Body of pancreas (tissue), 4 donors: ENCODE measurements around the gene GRAP2. TPM values are rescaled to one million over a fixed set of nuclear protein-coding genes. Genes with fewer than 3 reads are reported as not detected.
"Not testable (repeated sequence)": the region's sequence is repeated elsewhere in the genome, so short reads cannot be mapped to it uniquely, and the experiment has no call there.

Experiments used
- ATAC-seq: fragments of 150-250 bp; one replicate; pipeline ENCODE4 v1.9.1; 2016
- DNase-seq, 4 donors: peaks; one replicate each; pipeline ENCODE4 v3.0.0-alpha.2; 2019
- H3K27ac ChIP-seq, 4 donors: fragments of 200-600 bp; sonication (generic); 1 replicate in 3 of 4; 2 replicates in 1 of 4; pipeline versions ENCODE4 v1.5.1 to v1.6.1; 2016 to 2019; ENCODE audit warnings: mild to moderate bottlenecking in 1 of 4, mixed read lengths in 1 of 4, moderate library complexity in 1 of 4
- H3K27me3 ChIP-seq, 2 donors: fragments of 200-600 bp; sonication (generic); one replicate each; pipeline ENCODE4 v1.6.0; 2016; ENCODE audit warnings: mild to moderate bottlenecking in 1 of 2
- H3K36me3 ChIP-seq, 2 donors: fragments of 200-600 bp; sonication (generic); replicated peaks in 1 of 2; 2 replicates each; pipeline ENCODE4 v1.5.1; 2016; ENCODE audit warnings: low read depth in 2 of 2; ENCODE audit not compliant: insufficient read depth in 1 of 2
- H3K4me1 ChIP-seq: fragments of 200-600 bp; sonication (generic); one replicate; pipeline ENCODE4 v1.6.0; 2016
- H3K4me3 ChIP-seq, 2 donors: fragments of 200-600 bp; sonication (generic); 1 replicate in 1 of 2; 2 replicates in 1 of 2; pipeline ENCODE4 v1.5.1; 2016 to 2019
- H3K9me3 ChIP-seq, 3 donors: fragments of 200-600 bp; sonication (generic); 1 replicate in 2 of 3; 2 replicates in 1 of 3; pipeline ENCODE4 v1.5.1; 2016
- POLR2A ChIP-seq, 3 donors: fragments of 450-650 bp; IDR thresholded peaks; one replicate each; pipeline ENCODE4 v1.6.1; 2016; ENCODE audit warnings: antibody characterized with exemption in 3 of 3, mild to moderate bottlenecking in 2 of 3
- WGBS, 2 donors: methylation state at CpG; one replicate each; pipeline ENCODE4 v1.1.5; 2017; 5-methylcytosine and 5-hydroxymethylcytosine counted together
- intact Hi-C: fragments of 100-400 bp; cut with DNase I; formaldehyde crosslinking; loops from one replicate; pipeline ENCODE4 v1.15.1; 2023
- total RNA-seq, 2 donors: library from RNA; depleted of rRNA; stranded (reverse); fragments of >200 nt; gene quantifications; one replicate each; pipeline ENCODE4 v1.1.0, GENCODE V29; 2016
- TF ChIP-seq, protein P1 (sequence below), 7 experiments: fragments of 450-650 bp in 4 of 7; fragments of 200-600 bp in 3 of 7; sonication (generic) in 3 of 7; IDR thresholded peaks; one replicate each; pipeline ENCODE4 v1.5.1; 2016 to 2019; ENCODE audit warnings: antibody characterized with exemption in 7 of 7

The GRAP2 gene
- total RNA-seq, 2 donors from 2014 or later, result 0.78 to 0.99 TPM

DNA sequence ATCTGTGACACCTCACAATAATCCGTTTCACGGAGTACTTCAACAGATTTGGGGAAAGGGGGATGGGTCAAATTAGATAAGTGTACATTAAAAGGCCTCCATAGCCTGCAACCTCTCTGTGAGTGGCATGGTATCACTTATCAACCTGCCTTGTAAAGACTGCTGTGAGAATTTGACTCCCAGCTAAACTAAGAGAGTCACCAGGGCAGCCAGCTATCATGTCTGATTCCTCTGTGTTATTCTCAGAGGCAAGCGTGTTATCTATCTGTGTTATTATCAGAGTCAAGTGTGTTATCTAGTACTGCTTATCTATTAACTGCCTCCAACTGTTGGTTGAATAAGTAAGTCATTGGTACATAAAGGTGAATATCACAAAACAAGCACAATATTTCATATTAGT is 89.8 kb downstream of the GRAP2 start:
- Histone ChIP-seq H3K36me3 (no peaks in the 10 kb centered on the region), H3K4me1 (peaks cover 39% of the 10 kb centered on the region)
- WGBS, 2 donors, result 28 to 44% methylated on average over 3 of the region's 3 CpGs

DNA sequence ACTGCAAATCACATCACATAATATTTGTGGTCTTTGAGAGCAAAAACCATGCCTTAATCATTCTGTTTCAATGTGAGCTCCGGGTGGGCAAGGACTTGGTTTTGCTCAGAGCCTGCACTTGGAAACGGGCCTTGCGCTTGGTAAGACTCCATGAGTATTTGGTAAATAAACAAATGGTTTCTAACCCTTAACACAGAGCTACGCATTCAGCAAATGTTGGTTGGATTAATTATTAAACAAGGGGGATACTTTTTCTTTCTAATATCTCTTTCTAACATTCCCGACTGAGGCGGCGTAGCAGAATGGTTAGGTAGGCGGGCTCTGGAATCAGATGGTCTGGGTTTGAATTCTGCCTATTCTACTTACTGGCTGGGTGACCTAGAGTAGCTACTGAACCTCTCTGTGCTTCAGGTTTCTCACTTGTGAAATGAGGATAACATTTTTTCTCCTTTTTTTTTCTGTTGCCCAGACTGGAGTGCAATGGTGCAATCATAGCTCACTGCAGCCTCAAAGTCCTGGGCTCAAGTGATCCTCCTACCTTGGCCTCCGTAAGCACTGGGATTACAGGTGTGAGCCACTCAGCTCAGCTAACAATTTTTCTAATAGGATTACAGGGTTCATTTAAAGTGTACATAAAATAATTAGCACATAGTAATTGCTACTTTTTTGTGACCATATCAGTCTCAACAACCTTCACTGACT is 90.4 kb downstream of the GRAP2 start:
- H3K9me3 ChIP-seq, result no peaks in the 10 kb centered on the region
- DNase-seq, result peak in 3 of 4 donors; percentile 35 to 66 (median 44)
- peaks cover 45% of the 10 kb centered on the region for H3K4me1 ChIP-seq
- peak; percentile 27 for ATAC-seq
- H3K36me3 ChIP-seq, result no peaks in the 10 kb centered on the region
- no peak overlapping the region for H3K4me3 ChIP-seq
- WGBS, 2 donors, result 26 to 28% methylated on average over 9 of the region's 9 CpGs
- TF ChIP-seq POLR2A (IDR thresholded peaks at IDR 0.05), result no peak
- TF ChIP-seq, protein P1, sequence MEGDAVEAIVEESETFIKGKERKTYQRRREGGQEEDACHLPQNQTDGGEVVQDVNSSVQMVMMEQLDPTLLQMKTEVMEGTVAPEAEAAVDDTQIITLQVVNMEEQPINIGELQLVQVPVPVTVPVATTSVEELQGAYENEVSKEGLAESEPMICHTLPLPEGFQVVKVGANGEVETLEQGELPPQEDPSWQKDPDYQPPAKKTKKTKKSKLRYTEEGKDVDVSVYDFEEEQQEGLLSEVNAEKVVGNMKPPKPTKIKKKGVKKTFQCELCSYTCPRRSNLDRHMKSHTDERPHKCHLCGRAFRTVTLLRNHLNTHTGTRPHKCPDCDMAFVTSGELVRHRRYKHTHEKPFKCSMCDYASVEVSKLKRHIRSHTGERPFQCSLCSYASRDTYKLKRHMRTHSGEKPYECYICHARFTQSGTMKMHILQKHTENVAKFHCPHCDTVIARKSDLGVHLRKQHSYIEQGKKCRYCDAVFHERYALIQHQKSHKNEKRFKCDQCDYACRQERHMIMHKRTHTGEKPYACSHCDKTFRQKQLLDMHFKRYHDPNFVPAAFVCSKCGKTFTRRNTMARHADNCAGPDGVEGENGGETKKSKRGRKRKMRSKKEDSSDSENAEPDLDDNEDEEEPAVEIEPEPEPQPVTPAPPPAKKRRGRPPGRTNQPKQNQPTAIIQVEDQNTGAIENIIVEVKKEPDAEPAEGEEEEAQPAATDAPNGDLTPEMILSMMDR (IDR thresholded peaks at IDR 0.05), result no peak
- intact Hi-C loops, result no loop called here
- H3K27me3 ChIP-seq, result no peaks in the 10 kb centered on the region
- peak overlapping the region in 3 of 4 donors; percentile 37 to 45 (median 44) for H3K27ac ChIP-seq

More for the DNA sequence above, 89.8 kb downstream of the GRAP2 start:
- DNase-seq (no peak), ATAC-seq (no peak)
- TF ChIP-seq POLR2A (IDR thresholded peaks at IDR 0.05), result no peak
- TF ChIP-seq, protein P1 (IDR thresholded peaks at IDR 0.05), result no peak
- no peaks in the 10 kb centered on the region for H3K9me3 ChIP-seq
- peak overlapping the region in 3 of 4 donors; percentile 37 to 45 (median 44) for H3K27ac ChIP-seq
- H3K4me3 ChIP-seq, result no peak overlapping the region
- H3K27me3 ChIP-seq, result no peaks in the 10 kb centered on the region
- intact Hi-C loops, result no loop called here

DNA sequence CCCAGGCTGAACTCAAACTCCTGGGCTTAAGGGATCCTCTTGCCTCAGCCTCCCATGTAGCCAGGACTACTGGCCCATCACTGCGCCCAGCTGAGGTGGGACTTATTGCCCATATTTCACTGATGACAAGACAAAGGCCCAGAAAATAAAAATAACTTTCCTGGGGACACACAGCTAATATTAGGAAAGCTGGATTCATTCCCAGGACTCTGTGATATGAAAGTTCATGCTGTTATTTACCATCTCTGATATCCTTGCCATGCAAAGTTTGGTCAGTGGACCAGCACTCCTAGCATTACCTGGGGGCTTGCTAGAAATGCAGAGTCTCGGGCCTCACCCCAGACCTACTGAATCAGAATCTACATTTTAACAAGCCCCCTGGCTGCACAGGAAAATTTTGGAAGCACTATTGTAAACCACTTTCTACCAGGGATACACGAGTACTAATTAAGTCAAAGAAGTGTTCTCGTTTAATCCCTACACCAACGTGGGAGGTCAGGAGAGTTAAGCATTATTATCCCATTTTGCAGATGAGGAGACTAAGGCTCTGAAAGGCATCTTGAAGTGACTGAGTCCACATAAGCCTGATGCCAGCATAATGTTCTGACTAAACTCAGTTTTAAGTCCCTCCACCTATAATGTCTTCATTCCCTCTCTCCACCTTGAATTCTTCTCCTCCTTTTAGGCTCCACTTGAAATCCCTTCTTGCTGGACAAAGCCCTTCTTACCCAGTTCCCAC is 91.4 kb downstream of the GRAP2 start:
- DNase-seq (no peak), ATAC-seq (no peak)
- peaks cover 54% of the 10 kb centered on the region for H3K4me1 ChIP-seq
- no peak overlapping the region for H3K4me3 ChIP-seq
- TF ChIP-seq POLR2A (IDR thresholded peaks at IDR 0.05), result no peak
- TF ChIP-seq, protein P1 (IDR thresholded peaks at IDR 0.05), result no peak
- peak overlapping the region in 1 of 4 donors; percentile 45 for H3K27ac ChIP-seq
- no peaks in the 10 kb centered on the region for H3K9me3 ChIP-seq
- WGBS, 2 donors, result 62 to 67% methylated on average over 5 of the region's 5 CpGs
- H3K36me3 ChIP-seq, result no peaks in the 10 kb centered on the region
- intact Hi-C loops, result no loop called here
- H3K27me3 ChIP-seq, result no peaks in the 10 kb centered on the region

DNA sequence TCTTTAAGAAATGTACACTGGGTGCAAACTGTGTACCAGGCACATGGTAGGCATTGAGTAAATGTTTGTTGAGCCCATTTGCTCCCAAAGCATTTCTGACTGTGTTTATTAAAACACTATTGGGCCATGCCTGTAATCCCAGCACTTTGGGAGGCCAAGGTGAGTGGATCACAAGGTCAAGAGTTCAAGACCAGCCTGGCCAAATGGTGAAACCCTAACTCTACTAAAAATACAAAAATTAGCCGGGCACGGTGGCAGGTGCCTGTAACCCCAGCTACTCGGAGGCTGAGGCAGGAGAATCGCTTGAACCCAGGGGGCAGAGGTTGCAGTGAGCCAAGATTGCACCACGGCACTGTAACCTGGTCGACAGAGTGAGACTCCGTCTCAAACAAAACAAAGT is 92.0 kb downstream of the GRAP2 start:
- H3K9me3 ChIP-seq, intact Hi-C loops, DNase-seq, H3K27ac ChIP-seq, H3K27me3 ChIP-seq, H3K36me3 ChIP-seq, ATAC-seq, H3K4me3 ChIP-seq: not testable (repeated sequence)
- peaks cover 61% of the 10 kb centered on the region for H3K4me1 ChIP-seq
- WGBS, 2 donors, result 90 to 91% methylated on average over 7 of the region's 7 CpGs

DNA sequence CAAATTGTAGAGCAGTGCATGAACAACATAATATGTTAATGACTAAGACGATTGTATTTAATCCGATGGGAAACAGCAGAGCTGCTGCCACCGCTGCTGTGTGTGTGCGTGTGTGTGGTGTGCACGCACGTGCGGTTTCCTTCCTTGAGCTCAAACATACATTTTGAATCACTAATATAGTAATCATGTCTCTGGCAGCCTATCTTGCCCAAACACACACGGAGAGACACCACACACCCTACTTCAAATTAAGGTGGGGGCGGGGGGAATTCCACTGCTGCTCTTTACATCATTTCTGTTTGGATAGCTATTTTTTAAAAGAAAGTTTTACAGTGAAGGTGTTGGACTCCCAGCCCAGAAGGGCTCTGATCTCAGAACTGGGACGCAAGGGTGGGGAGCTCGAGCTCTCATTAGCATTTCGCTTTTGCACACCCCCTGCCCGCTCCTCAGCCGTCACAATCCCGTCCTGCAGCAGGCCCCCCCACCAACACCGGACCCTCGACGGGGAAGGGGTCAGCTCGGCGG is 93.2 kb downstream of the GRAP2 start:
- ATAC-seq, result no peak
- intact Hi-C loops, result no loop called here
- H3K27ac ChIP-seq, result peak overlapping the region in 2 of 4 donors; percentile 34 to 89
- no peaks in the 10 kb centered on the region for H3K9me3 ChIP-seq
- H3K36me3 ChIP-seq, result no peaks in the 10 kb centered on the region
- no peak overlapping the region for H3K4me3 ChIP-seq
- TF ChIP-seq, protein P1 (IDR thresholded peaks at IDR 0.05), result no peak
- no peak for TF ChIP-seq POLR2A (IDR thresholded peaks at IDR 0.05)
- DNase-seq, result no peak
- H3K4me1 ChIP-seq, result peaks cover 73% of the 10 kb centered on the region
- no peaks in the 10 kb centered on the region for H3K27me3 ChIP-seq
- WGBS, 2 donors, result 45 to 69% methylated on average over 13 to 20 of the region's 20 CpGs
